ENCODE measurements around the gene HELZ2.
"Not testable (repeated sequence)": the region's sequence is repeated elsewhere in the genome, so short reads cannot be mapped to it uniquely, and the experiment has no call there.

The HELZ2 gene

DNA sequence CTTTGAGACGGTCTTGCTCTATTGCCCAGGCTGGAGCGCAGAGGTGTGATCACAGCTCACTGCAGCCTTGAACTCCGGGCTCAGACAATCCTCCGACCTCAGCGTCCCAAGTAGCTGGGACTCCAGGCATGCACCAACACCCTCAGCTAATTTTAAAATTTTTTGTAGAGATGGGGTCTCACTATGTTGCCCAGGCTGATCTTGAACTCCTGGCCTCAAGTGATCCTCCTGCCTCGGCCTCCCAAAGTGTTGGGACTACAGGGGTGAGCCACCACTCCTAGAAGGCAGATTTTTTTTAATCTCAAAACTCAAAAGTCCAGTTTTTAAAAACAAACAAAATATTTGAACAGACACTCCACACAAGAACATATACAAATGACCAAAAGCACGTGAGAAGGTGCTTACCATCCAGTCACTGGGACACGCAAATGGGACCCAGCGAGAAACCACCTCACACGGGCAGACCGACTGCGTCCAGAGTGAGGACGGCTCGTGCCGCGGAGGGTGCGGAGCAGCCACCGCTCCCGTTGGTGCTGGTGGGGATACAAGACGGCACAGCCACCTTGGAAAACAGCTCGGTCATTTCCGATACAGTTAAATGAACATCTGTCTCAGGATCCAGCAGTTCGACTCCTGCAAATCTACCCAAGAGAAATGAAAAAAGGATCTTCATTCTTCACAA is 8.5 kb upstream of the HELZ2 start:
- in situ Hi-C loops (cut with HindIII; ENCODE audit: low sequenced_read_pairs), result no loop called here

DNA sequence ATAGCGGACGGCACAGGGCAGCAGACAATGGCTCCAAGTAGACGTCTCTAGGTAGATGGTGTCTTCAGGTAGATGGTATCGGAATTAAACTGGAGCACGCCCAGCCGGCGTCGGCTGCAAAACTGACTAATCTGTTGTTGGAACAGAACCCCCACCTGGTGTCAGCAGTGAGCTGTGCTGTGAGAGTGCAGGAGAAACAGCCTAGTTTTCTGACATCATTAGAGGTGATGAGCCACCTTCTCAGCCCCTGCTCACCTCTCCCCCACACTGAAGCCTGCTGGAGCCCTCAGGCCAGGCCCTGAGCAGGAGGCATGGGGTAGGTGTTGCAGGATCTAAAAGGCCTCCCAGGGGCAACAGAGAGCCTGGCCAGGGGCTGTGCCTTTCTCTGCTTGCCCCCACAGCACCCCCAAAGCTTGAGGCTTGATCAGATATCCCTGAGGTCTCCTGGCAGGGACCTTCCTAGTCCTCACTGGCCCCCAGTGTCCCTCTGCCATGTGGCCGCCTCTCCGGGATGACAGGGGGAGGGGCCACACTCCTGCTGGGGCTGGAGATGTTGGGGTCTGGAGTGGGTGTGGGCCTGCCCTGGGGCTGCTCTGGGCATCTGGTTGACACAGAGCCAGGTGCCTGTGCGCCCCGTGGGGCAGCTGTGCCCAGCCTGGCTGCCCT is 6.9 kb upstream of the HELZ2 start:
- in situ Hi-C loops (cut with HindIII; ENCODE audit: low sequenced_read_pairs), result no loop called here

DNA sequence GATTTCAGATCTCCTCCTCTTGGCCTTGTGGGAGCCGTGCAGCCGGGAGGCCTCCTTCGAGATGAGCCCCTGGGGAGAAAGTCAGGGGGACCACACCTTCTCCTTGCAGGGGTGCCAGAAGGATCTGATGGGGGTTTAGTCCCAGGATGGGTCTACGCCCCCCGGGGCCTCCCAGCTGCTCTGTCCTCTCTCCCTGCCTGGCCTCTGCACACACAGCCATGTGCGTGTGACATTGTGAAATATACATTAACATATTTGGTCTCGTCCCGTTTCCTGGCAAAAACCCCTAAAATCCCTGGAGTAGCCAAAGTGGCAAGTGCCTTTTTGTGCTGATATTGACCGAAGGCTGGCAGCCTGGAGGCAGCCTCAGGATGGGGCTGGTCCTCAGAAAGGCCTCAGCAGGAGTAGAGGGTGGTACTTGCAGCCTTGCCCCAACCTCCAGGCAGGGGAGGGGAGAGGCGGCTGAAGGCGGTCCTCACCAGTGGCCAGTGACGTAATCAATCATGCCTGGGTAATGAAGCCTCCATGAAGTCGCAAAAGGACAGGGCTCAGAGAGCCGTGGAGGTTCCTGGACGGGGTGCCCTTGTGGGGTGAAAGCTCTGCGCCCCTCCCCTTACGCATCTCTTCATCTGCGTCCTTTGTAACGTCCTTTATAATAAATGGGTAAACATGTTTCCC is 5.1 kb upstream of the HELZ2 start:
- in situ Hi-C loops (cut with HindIII; ENCODE audit: low sequenced_read_pairs), result no loop called here

DNA sequence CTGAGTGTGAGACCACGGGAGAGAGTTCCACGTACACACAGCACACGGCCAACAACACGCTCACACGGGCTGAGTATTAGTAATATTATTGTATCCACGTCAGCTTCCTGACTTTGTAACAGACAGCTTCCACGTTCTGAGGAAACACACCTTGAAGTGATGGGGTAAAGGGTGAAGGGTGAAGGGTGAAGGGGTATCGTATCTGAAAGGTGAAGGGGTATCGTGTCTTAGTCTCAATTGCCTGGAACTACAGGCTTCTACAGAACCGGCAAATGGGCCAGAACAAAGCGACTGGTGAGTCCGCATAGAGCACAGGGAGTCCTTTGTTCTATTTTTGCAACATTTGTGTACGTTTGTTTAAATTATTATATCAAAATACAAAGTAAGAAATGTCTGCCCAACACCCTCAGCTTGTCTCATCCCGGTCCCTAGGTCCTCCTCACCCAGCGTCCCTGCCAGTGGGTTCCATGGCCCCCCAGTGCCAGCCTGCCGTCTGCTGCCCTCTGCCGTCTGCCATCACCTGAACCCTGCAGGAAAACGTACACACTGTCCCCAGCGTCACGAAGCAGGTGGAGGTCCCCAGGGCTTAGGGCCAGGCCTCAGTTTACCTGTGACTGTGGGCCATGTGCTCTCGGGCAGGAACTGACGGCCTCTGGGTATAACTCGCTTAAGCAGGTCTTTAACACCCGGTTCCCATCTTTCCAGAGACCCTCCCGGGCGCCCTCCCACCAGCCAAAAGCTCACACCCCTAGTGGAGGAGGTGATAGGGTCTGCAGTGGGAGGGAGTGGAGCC is 4.4 kb upstream of the HELZ2 start:
- in situ Hi-C loops (cut with HindIII; ENCODE audit: low sequenced_read_pairs), result no loop called here

DNA sequence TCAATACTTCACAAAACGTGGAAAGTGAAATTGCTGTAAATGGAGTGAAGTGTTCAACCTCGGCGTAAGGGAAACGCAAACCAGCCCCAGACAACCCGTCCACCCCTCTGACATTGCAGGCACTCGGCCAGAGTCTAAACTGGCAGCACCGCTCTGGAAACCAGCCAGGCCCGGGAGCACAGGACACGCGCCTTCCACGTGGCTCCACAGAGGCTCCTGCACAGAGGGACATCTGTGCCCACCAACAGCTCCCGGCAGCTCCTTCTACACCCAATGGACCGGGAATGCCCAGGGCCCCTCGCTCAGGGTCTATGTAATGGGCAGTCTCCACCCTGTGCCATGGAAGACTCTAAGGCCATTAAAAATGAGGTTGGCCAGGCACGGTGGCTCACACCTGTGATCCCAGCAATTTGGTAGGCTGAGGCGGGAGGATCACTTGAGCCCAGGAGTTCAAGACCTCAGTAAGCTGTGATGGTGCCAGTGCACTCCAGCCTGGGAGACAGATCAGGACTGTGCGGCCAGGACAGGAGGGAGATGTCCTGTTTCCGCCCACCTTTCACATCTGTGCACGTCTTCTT is 3.4 kb upstream of the HELZ2 start:
- in situ Hi-C loops (cut with HindIII; ENCODE audit: low sequenced_read_pairs), result no loop called here

DNA sequence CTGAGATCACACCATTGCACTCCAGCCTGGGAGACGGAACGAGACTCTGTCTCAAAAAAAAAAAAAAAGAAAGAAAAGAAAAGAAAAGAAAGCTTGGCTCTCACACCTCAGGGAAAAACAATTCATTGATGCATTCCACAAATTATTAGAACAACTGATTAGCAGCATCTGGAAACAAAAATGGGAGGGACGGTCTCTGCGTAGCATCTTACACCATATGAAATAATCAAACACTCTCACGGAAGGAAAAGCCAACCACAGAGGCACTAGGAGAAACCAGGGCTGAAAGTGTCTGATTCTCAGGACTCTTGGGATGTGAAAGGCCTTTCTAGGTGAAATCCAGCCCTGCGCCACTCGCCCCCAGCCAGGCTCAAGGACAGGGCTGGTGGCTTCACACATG is 2.3 kb upstream of the HELZ2 start:
- in situ Hi-C loops (cut with HindIII; ENCODE audit: low sequenced_read_pairs), result no loop called here

DNA sequence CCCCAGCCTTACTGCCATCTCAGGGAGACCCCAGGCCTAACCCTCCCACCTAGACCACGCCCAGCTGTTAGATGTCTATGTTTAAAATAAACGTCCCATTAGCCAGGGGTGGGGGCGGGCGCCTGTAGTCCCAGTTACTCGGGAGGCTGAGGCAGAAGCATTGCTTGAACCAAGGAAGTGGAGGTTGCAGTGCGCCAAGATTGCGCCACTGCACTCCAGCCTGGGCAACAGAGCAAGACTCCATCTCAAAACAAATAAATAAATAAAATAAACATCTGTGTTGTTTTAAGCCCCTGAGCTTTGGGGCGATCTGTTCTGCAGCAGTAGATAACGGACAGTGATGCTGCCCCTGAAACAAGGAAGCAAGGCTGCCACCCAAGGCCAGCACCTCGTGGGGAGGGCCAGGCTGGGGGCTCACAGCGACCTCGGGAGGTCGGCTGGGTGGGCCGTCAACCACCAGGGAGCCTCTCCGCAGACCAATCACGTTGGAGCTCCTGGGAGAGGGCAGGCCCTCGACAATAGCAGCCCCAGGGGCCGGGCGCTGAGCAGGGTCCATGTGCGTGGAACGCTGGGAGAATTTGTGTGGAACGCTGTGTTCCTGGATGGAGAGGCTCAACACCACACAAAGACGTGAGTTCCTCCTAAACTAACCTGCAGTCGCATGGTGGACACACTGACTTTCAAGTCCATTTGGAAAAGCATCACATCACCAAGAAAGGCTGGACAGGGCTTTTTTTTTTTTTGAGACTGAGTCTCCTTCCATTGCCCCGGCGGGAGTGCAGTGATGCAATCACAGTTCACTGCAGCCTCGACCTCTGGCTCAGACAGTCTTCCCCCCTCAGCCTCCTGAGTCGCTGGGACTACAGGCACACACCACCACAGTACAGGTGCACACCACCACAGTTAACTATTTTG is 1.0 kb upstream of the HELZ2 start:
- in situ Hi-C loops (cut with HindIII; ENCODE audit: low sequenced_read_pairs), result no loop called here

DNA sequence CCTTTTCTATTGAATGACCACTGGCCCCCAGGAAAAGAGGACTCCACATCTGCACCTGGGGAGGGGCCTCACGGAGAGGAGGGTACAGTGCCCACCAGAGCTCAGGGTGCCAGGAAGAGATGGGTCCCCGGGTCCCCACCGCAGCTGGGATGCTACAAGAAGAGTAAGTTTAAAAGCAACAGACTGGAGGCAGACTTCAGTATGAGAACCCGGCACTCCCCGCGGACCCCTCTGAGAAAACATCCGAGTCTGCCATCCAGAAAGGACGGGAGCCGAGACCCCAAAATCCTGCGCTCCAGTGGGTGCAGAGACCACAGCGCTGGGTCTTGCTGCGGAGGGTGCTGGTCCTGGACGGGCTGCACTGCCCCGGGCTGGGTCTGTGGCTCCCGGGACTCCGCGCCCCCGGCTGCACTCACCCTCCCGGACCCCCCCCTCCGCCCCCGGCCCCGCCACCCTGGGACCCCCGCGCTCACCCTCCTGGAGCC is 350 bp downstream of the HELZ2 start:
- in situ Hi-C loops (cut with HindIII; ENCODE audit: low sequenced_read_pairs), result no loop called here

DNA sequence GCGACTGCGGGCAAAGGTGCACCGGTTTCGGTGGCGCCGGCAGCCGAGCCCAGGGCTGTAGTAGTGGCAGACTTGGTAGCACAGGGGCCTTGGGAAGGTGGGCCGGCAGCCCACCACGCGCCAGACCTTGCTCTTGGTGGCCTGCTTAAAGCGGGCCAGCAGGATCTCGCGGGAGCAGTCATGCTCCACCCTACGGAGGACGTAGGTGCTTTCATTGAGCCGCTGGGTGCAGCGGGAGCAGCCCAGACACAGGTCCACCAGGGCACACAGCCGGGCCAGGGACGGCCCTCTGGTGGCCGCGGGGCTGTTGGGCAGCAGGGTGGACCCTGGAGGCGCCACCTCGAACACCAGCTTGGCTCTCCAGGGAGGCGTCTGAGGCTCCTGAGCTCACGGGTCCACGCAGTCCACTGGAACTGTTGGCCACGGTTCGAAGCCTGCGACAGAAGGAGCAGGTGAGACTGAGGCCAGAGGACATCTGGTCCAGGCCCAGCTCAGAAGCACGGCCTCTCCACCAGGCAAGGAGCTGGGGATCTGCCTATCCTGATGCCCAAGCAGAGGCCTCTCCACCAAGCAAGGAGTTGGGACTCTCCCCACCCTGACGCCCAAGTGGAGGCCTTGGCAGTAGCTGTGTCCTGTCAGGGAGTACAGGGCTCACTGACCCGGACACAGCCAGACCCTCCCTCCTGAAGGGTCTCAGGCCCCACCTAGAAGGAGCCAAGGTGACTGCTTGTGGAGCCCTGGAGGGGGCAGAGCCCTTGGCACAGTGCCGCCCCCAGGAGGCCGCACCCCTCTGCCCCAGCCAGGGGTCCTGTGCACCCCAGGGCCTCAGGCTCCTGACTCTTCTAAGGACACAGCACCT is 1.0 kb downstream of the HELZ2 start:
- in situ Hi-C loops (cut with HindIII; ENCODE audit: low sequenced_read_pairs), result no loop called here

DNA sequence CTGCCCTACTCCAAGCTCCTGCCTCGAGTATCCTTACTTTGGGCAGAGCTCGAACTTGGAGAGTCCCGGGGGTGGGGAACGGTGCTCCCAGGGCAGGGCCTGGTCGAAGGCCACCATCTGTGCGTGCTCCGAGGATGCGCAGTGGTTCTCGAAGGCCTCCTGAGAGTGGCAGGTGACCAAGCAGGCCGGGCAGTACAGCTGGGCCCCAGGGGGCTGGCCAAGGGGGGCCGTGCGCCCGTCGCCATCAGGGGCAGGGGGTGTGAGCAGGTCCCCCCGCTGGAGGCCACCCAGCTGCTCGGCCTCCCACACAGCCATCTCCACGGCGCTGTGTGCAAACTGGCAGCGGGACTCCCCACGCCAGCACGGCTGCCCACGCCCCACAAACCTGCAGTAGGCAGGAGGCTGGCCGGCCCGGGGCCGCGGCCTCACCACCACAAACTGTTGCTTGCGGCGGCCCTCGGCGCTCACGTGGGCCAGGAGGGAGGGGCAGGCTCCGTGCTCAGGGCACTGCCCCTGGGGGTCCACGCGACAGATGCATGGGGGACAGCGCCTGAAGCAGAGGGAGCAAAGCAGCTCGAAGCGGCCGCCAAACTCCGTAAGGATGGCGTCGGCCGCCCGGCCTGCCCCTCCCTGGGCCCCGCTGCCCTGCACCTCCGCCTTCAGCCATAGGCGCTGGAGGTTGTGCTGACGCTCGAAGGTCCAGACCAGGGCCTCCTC is 1.8 kb downstream of the HELZ2 start:
- in situ Hi-C loops (cut with HindIII; ENCODE audit: low sequenced_read_pairs), result no loop called here

DNA sequence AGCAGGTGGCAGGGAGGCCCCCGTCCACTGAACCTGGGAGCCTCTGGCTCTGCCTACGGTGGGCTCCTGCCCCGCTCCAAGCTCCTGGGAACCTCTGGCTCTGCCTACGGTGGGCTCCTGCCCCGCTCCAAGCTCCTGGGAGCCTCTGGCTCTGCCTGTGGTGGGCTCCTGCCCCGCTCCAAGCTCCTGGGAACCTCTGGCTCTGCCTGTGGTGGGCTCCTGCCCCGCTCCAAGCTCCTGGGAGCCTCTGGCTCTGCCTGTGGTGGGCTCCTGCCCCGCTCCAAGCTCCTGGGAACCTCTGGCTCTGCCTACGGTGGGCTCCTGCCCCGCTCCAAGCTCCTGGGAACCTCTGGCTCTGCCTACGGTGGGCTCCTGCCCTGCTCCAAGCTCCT is 3.0 kb downstream of the HELZ2 start:
- in situ Hi-C loops (cut with HindIII; ENCODE audit: low sequenced_read_pairs), result not testable (repeated sequence)

DNA sequence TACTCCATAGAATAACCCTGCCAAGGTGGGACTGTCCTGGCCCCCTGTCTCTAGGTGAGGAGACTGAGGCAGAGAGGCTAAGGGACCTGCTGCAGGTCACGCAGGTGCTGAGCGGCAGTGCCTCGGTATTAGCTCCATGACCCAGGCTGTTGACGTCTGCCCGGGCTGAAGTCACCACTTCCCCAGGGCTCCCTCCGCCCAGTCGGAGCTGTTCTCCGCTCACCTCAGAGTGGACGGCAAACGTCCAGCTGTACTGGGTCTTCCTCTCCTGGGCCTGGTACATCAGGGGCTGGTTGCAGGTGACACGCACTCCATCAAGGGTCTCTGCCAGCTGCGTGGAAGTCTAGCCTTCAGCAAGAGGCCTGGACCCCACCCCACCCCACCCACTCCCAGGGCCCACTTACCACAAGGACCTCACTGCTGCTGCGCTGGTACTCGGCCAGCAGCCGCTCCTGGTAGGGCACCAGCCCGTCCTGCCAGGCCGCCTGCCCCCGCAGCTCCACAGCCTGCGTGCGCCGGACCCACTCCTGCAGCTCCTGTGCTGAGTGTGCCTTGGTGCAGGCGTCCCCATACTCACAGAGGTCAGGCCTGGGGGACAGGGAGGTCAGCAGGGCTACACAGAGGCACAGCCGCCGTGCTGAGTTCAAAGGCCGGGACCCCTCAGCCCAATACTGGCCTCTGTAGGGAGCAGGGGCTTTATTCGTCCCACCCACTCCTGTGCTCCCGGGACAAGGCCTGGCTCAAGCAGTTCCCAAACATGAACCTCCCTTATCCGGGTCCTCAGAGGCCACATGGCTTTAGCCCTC is 3.6 kb downstream of the HELZ2 start:
- in situ Hi-C loops (cut with HindIII; ENCODE audit: low sequenced_read_pairs), result no loop called here

DNA sequence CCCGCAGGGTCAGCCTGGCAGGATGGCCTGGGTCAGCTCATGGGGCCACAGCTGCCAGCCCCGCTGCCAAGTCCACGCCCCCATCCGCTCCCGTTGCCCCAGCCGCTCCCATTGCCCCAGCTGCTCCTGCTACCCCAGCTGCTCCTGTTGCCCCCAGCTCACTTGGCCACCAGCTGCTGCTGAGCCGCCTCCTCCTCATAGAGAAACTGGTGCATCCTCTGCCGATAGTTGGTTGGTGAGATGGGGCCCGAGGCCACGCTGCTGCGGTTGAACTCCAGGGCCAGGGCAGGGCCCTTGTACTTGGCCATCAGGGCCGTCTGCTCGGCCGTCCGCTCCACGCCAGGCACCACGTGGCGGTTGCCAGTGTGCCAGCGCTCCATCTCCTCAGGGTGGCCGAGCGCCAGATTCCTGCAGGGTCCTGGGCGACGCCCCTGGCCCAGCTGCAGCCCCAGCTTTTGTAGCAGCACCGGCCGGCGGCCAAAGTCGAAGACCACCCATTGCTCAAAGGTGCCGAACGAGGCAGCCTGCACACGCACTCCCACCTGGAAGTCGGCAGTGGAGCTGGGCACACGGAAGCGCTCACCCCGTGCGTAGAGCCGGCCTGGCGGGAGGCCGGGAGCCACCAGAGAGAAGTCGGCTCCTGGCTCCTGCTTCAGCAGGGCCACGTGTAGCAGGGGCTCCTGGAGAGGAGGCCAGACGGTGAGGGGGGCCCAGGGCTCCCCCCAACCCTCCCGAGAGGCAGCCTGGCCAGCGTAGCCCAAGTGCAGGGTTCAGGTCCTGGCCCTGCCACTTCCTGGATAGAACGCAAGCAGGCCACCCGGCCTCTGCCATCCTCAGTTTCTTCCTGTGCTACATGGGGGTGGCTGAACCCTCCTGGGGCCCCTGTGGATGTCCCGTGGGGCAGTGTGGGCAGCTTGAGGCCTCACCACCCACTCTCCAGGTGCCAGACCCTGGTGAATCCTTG is 4.8 kb downstream of the HELZ2 start:
- in situ Hi-C loops (cut with HindIII; ENCODE audit: low sequenced_read_pairs), result no loop called here

DNA sequence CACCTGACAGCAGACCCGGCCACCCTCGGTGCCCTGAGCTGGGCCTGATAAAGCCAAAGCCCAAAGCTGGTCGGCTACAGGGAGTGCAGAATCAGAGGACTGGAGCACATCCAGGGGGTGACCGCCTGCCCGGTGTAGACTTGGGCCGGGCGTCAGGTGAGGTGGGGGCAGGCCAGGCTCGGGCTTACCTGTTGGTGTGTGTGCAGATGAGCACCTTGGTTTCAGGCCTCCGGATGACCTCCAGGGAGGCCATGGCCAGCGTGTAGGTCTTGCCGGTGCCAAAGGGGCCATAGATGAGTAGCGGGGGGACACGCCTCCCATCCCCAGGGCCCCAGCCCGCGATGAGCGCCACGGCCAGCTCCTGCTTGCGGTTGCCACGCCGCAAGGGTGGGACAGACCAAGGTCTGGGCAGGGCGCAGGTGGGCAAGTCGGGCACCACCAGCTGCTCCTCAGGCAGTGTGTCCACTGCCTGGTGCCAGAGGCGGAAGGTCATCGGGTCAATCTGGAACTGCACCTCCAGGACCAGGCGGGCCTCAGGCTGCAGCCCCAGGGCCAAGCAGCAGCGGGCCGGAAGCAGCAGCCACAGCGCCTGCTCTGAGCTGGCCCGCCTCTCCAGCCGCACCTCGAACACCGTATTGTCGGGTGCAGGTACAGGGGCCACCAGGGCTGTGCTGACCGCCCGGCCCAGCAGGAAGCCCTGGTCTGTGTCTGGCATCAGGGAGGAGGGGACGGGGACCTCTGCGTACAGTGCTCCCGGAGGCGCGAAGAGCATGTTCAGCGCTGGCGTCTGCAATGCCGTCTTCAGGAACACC is 5.7 kb downstream of the HELZ2 start:
- in situ Hi-C loops (cut with HindIII; ENCODE audit: low sequenced_read_pairs), result no loop called here

DNA sequence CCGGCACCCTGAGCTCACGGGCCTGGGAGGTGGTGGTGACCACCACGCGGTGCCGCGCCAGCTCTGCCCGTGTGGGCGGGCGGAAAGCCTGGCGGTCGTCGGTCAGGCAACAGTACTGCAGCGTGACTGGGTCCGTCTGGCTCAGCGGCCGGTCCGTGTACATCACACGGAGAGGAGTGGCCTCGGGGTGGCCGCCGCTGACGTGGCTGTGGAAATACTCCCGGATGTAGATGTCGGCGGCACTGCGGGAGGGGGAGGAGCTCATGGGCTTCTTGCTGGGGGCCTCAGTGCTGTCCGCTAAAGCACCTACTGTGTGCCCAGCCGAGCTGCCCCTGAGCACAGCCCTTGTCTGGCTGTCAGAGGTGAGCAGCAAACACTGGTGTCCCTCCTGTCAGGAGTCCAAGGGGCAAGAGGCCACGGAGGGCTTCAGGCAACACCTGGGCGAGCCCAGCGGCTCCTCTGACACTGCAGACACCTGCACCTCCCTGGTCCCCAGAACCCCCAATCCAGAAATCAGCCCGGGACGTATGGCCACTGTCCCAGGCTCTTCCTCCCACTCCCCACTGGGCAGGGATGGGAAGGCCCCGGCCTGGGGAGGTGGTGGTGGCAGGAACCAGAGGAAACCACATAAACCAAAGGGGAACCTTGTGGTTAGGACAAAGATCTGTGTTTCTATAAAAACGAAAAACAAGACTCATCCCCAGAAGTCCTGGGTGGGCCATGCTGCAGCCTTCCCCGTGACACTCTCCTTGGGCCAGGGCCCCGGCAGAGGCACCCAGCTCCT is 6.5 kb downstream of the HELZ2 start:
- in situ Hi-C loops (cut with HindIII; ENCODE audit: low sequenced_read_pairs), result no loop called here
